Fibroblast of skin of back (primary cell): ENCODE results near the gene PEAK3.

ENCODE experiments used
- DNase-seq: peaks from one replicate; pipeline ENCODE4 v3.0.0-alpha.2; 2013

PEAK3 gene

DNA sequence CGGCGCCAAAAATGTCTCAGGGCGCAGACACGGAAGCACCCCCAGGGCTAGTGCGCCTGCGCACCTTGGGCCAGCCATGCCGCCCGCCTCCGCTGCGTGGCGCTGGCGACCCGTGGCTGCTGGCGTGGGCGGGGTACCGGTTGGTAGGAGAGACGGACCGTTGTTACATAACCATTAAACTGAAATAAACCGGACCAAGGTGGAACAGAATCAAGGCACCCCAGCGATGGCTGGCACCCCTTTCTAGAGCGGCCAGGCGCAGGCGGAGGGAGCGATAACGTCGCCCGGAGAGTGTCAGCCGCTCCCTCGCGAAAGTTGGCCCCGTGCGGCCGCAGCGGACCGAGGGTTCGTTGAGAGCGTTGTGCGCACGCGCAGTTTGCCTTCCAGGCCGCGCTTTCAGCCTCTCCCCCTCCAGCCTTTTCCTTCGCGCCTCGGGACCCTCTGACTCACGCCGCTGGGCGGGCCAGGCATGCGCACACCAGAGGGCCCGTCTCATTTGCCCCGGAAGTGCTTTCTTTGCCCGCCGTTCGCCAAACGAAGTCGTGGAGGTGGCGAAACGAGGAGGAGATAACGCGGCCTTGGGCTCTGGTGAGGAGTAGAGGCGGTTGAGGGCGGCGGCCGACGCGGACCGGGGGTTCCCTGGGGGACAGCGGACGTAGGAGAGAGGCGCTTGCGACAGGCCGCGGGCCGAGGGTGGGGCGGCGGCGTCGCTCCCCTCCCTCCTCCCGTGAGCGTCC, 45.5 kb downstream of the PEAK3 start, which contains the start of the genes PLEKHJ1 and SF3A2:
Gene PLEKHJ1, minus strand, starts transcription at position 16 of the 737 bp plus-strand sequence. CDS start 81 bp downstream, outside the sequence.
Gene SF3A2, plus strand, starts transcription at position 511 of the 737 bp plus-strand sequence. CDS start 6,595 bp downstream, outside the sequence.
- peak; percentile 96 for DNase-seq

- DNase-seq, result no peak
These were observed 46.0 kb downstream of the PEAK3 start for GRCh38 chr19:2236064-2236313.

DNA sequence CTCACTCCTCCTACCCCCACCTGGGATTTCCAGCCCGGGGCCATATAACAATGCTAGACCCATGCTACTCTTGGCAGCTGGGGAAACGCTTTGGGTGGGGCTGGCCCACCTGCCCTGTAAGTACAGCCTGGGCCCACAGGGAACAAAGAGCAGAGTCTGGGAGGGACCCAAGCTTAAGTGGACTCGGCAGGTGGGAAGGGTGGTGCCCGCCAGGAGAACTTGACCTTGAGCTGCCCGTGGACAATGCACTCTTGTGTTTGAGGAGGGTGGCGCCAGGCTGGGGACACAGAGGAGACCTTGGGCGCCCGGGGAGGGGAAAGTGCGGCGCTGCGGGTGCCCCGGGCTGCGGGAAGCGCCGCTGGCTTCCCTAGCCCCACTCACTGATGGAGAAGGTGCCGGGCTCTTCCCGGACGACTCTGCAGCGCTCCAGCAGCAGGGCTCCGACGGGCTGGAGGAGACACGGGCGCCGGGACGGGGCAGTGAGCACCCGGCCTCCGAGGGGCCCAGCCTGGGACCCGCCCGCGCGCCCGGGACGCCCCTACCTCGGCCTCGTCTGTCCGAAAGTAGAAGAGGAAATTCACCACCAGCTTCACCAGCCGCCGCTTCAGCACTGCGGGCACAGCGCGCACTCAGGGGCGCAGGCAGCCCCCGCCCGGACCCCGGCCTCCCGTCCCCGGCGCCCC, 46.5 kb downstream of the PEAK3 start:
- DNase-seq, result no peak

DNA sequence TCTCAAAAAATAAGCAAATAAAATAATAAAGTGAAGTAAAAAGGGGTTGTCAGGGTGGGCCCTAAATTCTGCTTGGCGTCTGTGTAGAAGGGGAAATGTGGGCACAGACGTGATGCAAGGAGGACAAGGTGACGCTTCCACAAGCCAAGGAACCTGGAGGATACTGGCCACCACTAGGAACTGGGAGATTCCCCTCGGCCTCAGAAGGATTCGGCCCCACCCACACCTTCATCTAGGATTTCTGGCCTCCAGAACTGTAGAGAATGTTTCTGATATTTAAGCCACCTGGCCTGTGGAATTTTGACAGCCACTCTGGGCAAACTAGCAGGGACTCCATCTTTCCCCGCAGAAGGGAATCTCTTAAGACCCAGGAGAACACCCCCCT, 47.0 kb downstream of the PEAK3 start:
- DNase-seq, result no peak

DNA sequence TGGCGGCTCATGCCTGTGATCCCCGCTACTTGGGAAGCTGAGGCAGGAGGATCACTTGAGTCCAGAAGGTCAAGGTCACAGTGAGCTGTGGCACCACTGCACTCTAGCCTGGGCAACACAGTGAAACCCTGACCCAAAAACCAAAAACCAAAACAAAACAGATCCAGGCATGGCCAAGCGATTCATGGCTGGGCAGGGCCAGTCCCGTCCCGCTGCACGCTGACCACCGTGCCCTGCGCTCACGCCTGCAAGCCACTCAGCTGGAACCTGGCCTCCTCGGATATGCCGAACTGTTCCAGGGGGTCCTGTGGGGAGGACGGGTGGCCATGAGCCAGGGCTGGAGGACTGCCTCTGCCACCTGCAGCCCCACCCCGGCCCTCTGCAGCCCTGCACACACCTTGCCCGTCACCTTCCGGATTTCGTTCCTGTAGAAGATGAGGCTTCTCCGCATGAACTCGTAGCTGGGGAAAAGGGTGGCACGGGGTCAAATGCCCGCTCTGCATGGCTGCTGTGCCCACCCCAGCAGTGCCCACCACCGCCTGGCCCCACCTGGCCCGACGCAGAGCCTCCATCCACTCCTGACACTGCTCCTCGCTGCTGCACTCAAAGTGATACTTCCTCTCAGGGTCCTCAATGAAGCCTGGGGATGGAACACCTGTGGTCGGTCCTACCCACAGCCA, 48.2 kb downstream of the PEAK3 start:
- no peak for DNase-seq

- DNase-seq, result no peak
These were observed 49.5 kb downstream of the PEAK3 start for GRCh38 chr19:2232286-2233151.

DNA sequence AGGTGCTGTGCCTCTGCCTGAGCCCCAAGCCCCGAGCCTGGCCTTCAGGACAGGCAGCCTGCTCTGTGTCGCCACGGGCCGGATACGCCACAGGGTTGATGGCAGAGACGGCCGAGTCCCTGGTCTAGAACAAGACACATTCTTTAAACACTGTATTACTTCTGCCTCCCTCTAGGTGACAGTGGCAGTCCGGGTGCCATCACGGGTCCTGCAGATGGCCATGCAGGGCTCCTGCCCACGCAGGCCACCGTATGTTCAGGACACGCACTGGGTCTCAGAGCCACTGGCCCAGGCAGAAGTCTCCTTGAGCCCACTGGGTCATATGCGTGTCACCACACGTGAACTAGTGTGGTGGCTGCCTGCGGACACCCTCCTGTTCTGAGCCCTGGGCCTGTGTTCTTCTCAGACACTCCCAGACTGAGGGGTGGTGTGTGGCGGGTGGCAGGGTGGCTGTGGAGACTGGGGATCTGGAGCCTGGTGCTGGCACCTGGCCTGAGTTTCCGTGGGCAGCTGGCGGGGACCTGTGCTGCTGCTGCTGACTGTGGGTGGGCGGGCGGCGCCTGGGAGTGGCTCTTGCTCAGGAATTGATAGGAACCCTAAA, 50.3 kb downstream of the PEAK3 start:
- no peak for DNase-seq

- DNase-seq, result no peak
These were observed 51.0 kb downstream of the PEAK3 start for GRCh38 chr19:2230807-2231533.

GRCh38 chr19:2230033-2230531, 51.9 kb downstream of the PEAK3 start:
- DNase-seq, result no peak

DNA sequence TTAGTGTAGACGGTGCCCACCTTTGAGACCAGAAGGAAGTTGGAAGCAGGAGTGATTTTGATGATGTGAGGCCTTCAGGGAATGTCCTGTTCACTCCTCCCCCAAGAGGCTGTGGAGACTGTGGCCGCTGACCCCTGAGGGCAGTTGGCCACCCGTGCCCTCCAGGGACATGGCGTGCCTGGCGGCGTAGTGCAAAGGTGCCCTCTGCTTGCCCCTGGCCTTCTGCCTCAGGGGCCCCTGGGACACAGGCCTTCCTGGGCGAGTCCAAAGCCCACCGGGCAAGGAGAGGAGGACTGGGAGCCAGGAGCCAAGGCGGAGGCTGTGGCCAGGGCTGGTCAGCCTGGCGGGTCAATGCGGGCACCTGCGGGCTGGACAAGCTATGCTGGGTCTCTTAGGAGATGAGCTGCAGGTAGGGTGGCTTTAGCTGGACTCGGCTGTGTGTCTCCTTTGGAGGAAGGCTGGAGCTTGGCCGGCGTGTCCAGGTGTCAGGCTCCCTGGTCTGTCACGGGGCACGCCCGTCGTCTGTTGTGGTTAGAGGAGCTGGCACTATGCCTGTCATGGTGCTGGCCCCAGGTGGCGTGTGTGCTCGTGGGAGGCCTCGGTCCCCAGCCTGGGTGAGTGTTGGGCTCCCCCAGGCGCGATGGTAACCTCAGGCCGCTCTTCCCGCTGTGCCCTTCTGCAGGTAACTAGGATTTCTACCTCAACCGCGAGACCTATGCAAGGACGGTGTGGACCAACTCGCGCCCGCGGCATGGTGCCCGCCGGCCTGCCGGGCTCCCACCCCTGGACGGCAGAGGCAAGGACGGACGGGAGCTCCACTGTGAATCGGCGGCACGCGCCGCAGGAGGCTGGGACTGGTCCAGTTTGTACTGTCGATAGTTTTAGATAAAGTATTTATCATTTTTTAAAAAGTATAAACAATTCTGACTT, 52.6 kb downstream of the PEAK3 start:
- no peak for DNase-seq

DNA sequence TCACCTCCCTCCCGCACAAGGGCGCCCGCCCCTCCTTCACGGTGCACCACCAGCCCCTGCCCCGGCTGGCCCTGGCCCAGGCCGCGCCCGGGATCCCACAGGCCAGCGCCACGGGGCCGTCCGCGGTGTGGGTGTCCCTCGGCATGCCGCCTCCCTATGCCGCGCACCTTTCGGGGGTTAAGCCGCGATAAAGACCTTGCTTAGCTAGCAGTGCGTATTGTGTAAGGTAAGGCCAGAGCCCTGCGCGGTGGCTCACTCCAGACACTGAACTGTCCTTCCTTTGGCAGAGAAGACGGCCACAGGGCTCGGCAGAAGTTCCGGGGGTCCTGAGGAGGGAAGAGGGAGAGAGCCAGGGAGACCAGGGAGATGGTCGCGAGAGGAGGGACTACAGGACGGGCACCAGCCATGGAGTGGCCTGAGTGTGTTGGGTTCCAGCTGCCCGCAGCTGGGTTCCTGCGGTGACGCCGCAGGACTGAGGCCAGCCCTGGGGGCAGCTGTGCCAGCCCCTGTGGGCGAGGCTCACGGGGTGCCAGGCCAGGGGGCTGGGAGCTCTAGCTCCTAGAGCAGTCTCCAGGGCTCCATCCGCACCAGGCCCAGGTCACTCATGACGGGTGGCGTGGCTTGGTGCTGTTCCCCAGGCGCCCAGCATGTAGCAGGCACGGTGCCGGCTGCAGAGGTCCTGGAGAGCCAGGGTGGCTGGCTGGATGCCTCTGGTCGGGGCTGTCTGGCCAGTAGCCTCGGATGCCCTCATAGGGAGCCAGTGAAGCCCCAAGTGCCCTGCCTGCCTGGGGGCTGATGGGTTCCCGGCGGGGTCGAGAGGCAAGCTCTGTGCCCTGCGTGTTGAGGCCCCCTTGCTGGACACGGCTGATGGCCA, 53.6 kb downstream of the PEAK3 start:
- no peak for DNase-seq

GRCh38 chr19:2227415-2228156, 54.4 kb downstream of the PEAK3 start:
- no peak for DNase-seq

DNA sequence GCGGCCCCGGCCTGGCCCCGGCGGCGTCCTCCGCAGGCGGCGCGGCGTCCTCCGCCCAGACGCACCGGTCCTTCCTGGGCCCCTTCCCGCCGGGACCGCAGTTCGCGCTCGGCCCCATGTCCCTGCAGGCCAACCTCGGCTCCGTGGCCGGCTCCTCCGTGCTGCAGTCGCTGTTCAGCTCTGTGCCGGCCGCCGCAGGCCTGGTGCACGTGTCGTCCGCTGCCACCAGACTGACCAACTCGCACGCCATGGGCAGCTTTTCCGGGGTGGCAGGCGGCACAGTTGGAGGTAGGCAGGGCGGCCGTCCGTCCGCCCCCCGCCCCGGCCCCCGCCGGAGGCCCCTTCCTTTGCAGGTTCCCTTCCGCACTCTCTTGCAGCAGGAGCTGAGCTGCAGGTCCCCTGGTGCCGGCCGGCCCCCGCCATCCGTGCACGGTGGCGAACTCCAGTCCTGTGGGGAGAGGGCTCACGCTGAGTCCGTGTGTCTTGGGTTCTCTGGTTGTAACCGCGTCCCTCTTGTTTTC, 55.1 kb downstream of the PEAK3 start:
- no peak for DNase-seq

DNA sequence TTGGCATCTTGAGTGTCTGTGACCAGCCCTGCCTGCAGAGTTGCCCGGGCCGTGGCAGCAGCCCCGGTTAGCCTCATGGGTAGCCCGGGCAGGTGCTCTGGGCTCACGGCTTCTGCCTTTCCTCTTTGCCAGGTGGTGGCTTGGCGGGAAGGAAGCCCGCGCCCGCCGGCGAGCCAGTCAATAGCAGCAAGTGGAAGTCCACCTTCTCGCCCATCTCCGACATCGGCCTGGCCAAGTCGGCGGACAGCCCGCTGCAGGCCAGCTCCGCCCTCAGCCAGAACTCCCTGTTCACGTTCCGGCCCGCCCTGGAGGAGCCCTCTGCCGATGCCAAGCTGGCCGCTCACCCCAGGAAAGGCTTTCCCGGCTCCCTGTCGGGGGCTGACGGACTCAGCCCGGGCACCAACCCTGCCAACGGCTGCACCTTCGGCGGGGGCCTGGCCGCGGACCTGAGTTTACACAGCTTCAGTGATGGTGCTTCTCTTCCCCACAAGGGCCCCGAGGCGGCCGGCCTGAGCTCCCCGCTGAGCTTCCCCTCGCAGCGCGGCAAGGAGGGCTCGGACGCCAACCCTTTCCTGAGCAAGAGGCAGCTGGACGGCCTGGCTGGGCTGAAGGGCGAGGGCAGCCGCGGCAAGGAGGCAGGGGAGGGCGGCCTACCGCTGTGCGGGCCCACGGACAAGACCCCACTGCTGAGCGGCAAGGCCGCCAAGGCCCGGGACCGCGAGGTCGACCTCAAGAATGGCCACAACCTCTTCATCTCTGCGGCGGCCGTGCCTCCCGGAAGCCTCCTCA, 55.7 kb downstream of the PEAK3 start:
- DNase-seq, result no peak

GRCh38 chr19:2225415-2226050, 56.4 kb downstream of the PEAK3 start:
- no peak for DNase-seq

GRCh38 chr19:2224754-2225349, 57.1 kb downstream of the PEAK3 start:
- DNase-seq, result no peak
